ENCODE measurements around the gene SLC49A4. TPM values are rescaled to one million over a fixed set of nuclear protein-coding genes. Genes with fewer than 3 reads are reported as not detected.

SLC49A4 gene
- total RNA-seq, 1 donor from 2014 or later, result 17.5 TPM

- TF ChIP-seq, protein P1, sequence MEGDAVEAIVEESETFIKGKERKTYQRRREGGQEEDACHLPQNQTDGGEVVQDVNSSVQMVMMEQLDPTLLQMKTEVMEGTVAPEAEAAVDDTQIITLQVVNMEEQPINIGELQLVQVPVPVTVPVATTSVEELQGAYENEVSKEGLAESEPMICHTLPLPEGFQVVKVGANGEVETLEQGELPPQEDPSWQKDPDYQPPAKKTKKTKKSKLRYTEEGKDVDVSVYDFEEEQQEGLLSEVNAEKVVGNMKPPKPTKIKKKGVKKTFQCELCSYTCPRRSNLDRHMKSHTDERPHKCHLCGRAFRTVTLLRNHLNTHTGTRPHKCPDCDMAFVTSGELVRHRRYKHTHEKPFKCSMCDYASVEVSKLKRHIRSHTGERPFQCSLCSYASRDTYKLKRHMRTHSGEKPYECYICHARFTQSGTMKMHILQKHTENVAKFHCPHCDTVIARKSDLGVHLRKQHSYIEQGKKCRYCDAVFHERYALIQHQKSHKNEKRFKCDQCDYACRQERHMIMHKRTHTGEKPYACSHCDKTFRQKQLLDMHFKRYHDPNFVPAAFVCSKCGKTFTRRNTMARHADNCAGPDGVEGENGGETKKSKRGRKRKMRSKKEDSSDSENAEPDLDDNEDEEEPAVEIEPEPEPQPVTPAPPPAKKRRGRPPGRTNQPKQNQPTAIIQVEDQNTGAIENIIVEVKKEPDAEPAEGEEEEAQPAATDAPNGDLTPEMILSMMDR (IDR thresholded peaks at IDR 0.05; ENCODE audit: unreplicated experiment), result no peak
- Mint-ChIP-seq H3K27ac (no peak overlapping the region), H3K27me3 (no peaks in the 10 kb centered on the region), H3K9me3 (ENCODE audit: low read depth) (no peaks in the 10 kb centered on the region), H3K4me3 (ENCODE audit: low read depth) (no peak overlapping the region), H3K36me3 (ENCODE audit: insufficient read depth) (no peaks in the 10 kb centered on the region), H3K4me1 (ENCODE audit: low read depth) (no peaks in the 10 kb centered on the region)
- DNase-seq (ENCODE audit: low spot score, unreplicated experiment), result no peak
Observed at GRCh38 chr3:122873741-122874515, 79.1 kb downstream of the SLC49A4 start.

DNA sequence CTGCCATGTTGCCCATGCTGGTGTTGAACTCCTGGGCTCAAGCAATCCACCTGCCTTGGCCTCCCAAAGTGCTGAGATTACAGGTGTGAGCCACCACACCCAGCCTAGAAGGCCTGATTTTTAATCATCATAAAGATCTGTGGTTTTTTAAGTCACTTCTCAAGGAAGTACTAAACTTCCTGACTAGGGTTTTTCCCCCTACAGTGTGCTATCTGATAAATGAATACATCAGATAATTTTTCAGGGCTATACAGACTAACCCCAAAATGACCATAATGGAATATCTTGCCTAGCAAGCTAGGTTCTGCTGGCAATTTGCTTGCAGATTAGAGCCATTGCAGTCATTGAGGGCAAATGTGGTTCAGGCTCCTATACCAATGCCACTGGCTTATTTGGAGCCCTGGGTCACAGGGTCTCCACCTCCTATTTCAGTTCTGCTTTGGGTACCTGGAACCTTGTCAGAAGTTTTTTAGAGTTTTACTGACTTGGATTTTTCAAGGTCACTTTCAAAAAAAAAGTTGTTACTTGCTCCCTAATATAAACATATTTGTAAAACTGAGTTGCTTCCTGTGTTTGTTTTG is 80.8 kb downstream of the SLC49A4 start:
- Mint-ChIP-seq H3K4me1 (ENCODE audit: low read depth) (peaks cover 2% of the 10 kb centered on the region), H3K27me3 (no peaks in the 10 kb centered on the region), H3K36me3 (ENCODE audit: insufficient read depth) (no peaks in the 10 kb centered on the region), H3K27ac (no peak overlapping the region), H3K9me3 (ENCODE audit: low read depth) (no peaks in the 10 kb centered on the region), H3K4me3 (ENCODE audit: low read depth) (no peak overlapping the region)
- TF ChIP-seq, protein P1 (IDR thresholded peaks at IDR 0.05; ENCODE audit: unreplicated experiment), result no peak
- no peak for DNase-seq (ENCODE audit: low spot score, unreplicated experiment)

DNA sequence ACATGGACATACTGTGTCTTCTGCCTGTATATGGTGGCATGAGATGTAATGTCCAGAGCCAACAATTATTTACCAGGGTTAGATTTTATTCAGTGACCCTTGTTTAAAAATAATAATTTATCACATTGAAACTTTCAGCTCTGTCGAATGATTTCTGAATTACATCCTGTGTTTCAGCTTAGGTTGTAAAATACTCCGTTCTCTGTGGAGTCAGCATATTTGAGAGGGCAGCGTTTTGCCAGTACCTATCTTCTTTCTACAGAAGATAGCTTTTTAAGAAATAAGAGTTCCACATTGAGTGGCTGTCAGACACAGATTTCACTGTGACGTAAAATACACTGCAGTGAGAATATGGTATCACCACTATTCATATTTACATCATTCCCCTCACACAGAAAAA is 85.3 kb downstream of the SLC49A4 start:
- H3K36me3 Mint-ChIP-seq (ENCODE audit: insufficient read depth), result peaks cover 3% of the 10 kb centered on the region
- peaks cover 4% of the 10 kb centered on the region for H3K4me1 Mint-ChIP-seq (ENCODE audit: low read depth)
- H3K9me3 Mint-ChIP-seq (ENCODE audit: low read depth), result no peaks in the 10 kb centered on the region
- H3K27ac Mint-ChIP-seq, result no peak overlapping the region
- no peak overlapping the region for H3K4me3 Mint-ChIP-seq (ENCODE audit: low read depth)
- no peaks in the 10 kb centered on the region for H3K27me3 Mint-ChIP-seq
- TF ChIP-seq, protein P1 (IDR thresholded peaks at IDR 0.05; ENCODE audit: unreplicated experiment), result no peak
- DNase-seq (ENCODE audit: low spot score, unreplicated experiment), result no peak

- Mint-ChIP-seq H3K27me3 (no peaks in the 10 kb centered on the region), H3K4me1 (ENCODE audit: low read depth) (peaks cover 4% of the 10 kb centered on the region), H3K9me3 (ENCODE audit: low read depth) (no peaks in the 10 kb centered on the region), H3K4me3 (ENCODE audit: low read depth) (no peak overlapping the region), H3K27ac (no peak overlapping the region), H3K36me3 (ENCODE audit: insufficient read depth) (peaks cover 3% of the 10 kb centered on the region)
- no peak for DNase-seq (ENCODE audit: low spot score, unreplicated experiment)
- TF ChIP-seq, protein P1 (IDR thresholded peaks at IDR 0.05; ENCODE audit: unreplicated experiment), result peak; percentile 12
Observed at GRCh38 chr3:122880624-122881023, 85.8 kb downstream of the SLC49A4 start.

GRCh38 chr3:122882361-122882947 is 87.6 kb downstream of the SLC49A4 start:
- no peak for DNase-seq (ENCODE audit: low spot score, unreplicated experiment)
- Mint-ChIP-seq H3K4me1 (ENCODE audit: low read depth) (peaks cover 4% of the 10 kb centered on the region), H3K36me3 (ENCODE audit: insufficient read depth) (peaks cover 3% of the 10 kb centered on the region), H3K9me3 (ENCODE audit: low read depth) (no peaks in the 10 kb centered on the region), H3K27ac (no peak overlapping the region), H3K27me3 (no peaks in the 10 kb centered on the region), H3K4me3 (ENCODE audit: low read depth) (no peak overlapping the region)
- TF ChIP-seq, protein P1 (IDR thresholded peaks at IDR 0.05; ENCODE audit: unreplicated experiment), result no peak
